Aorta (tissue), 5 donors: ENCODE results near the gene HIBCH. TPM values are rescaled to one million over a fixed set of nuclear protein-coding genes. Genes with fewer than 3 reads are reported as not detected.

Source experiments
- ATAC-seq: fragments of 200-7000 bp; cut with Tn5 transposase; one replicate; pipeline ENCODE4 v1.9.1; 2022; ENCODE audit warnings: moderate library complexity; ENCODE audit not compliant: low FRiP score
- DNase-seq, 2 donors: peaks; one replicate each; pipeline ENCODE4 v3.0.0-alpha.2; 2020
- H3K27ac ChIP-seq, 2 donors: one replicate each; pipeline ENCODE4 v1.5.1; 2013; ENCODE audit warnings: low read length in 2 of 2, mild to moderate bottlenecking in 2 of 2, moderate library complexity in 2 of 2, control low read depth in 1 of 2, inconsistent platforms in 1 of 2, low read depth in 1 of 2
- H3K27me3 ChIP-seq, 2 donors: one replicate each; pipeline ENCODE4 v1.6.1; 2013; ENCODE audit warnings: control low read depth in 1 of 2, low read length in 1 of 2, mild to moderate bottlenecking in 1 of 2, moderate library complexity in 1 of 2; ENCODE audit not compliant: insufficient read depth in 2 of 2, control insufficient read depth in 1 of 2
- H3K36me3 ChIP-seq, 2 donors: one replicate each; pipeline ENCODE4 v1.6.1; 2013; ENCODE audit warnings: control low read depth in 1 of 2, low read length in 1 of 2, mild to moderate bottlenecking in 1 of 2; ENCODE audit not compliant: insufficient read depth in 2 of 2, control insufficient read depth in 1 of 2
- H3K4me1 ChIP-seq, 2 donors: one replicate each; pipeline ENCODE4 v1.6.1; 2013; ENCODE audit warnings: low read length in 2 of 2, control low read depth in 1 of 2, mild to moderate bottlenecking in 1 of 2, moderate library complexity in 1 of 2; ENCODE audit not compliant: insufficient read depth in 2 of 2, control insufficient read depth in 1 of 2
- H3K4me3 ChIP-seq, 2 donors: one replicate each; pipeline ENCODE4 v1.5.1; 2013; ENCODE audit warnings: low read length in 2 of 2, control low read depth in 1 of 2, mild to moderate bottlenecking in 1 of 2
- H3K9me3 ChIP-seq: one replicate; pipeline ENCODE4 v1.6.1; 2013; ENCODE audit warnings: mild to moderate bottlenecking, low read length; ENCODE audit not compliant: control insufficient read depth
- WGBS, 2 donors: extraction: QIAGEN DNeasy Blood & Tissue Kit; methylation state at CpG; one replicate each; pipeline ENCODE4 v1.1.7; 2013; 5-methylcytosine and 5-hydroxymethylcytosine counted together
- intact Hi-C, 2 donors: fragments of 100-400 bp; cut with DNase I; formaldehyde crosslinking; loops; one replicate each; pipeline versions ENCODE4 v1.14.2 to v1.15.0; 2022
- long read RNA-seq, 2 donors: library from polyadenylated mRNA; unstranded; transcript quantifications; one replicate each; pipeline ENCODE4 v2.0.0, GENCODE V29; 2020 to 2021
- polyA plus RNA-seq, 2 donors: library from polyadenylated mRNA; stranded (reverse); fragments of 200-250 nt; gene quantifications; one replicate each; pipeline ENCODE4 v1.2.3, GENCODE V29; 2013
- total RNA-seq, 2 donors: library from RNA; stranded (reverse); fragmentation: NEBNext Ultra II Directional; extraction: Animal tissue kit (Norgen Biotek cat#: 25700); gene quantifications; one replicate each; pipeline ENCODE4 v1.2.1, GENCODE V29; 2021
- donor health status: healthy with polysubstance abuse.
- donor health status: Bipolar disorder and iron deficiency.
- donor health status: DM: no; HTN: no; CAD: no.
- donor health status: DM: no; HTN: no; CAD: no.
- donor health status: DM: yes; HTN: yes; CAD: no.

Gene HIBCH, protein sequence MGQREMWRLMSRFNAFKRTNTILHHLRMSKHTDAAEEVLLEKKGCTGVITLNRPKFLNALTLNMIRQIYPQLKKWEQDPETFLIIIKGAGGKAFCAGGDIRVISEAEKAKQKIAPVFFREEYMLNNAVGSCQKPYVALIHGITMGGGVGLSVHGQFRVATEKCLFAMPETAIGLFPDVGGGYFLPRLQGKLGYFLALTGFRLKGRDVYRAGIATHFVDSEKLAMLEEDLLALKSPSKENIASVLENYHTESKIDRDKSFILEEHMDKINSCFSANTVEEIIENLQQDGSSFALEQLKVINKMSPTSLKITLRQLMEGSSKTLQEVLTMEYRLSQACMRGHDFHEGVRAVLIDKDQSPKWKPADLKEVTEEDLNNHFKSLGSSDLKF
- total RNA-seq (10 to 100 TPM; 50.1 to 51.5 TPM), polyA plus RNA-seq (10 to 100 TPM; 28.9 to 34.6 TPM)
- long read RNA-seq, donor 1, transcript HIBCH-201 (14 exons, 1,939 nt): major isoform, 121 of 206 reads
- long read RNA-seq, donor 1, partial matches to known transcripts: 22 of 206 reads
- long read RNA-seq, donor 1, other reads (novel, unspliced or antisense): 60 of 206 reads
- long read RNA-seq, donor 2, transcript HIBCH-201 (14 exons, 1,939 nt): major isoform, 15 of 39 reads
- long read RNA-seq, donor 2, partial matches to known transcripts: 4 of 39 reads
- long read RNA-seq, donor 2, other reads (novel, unspliced or antisense): 19 of 39 reads

DNA sequence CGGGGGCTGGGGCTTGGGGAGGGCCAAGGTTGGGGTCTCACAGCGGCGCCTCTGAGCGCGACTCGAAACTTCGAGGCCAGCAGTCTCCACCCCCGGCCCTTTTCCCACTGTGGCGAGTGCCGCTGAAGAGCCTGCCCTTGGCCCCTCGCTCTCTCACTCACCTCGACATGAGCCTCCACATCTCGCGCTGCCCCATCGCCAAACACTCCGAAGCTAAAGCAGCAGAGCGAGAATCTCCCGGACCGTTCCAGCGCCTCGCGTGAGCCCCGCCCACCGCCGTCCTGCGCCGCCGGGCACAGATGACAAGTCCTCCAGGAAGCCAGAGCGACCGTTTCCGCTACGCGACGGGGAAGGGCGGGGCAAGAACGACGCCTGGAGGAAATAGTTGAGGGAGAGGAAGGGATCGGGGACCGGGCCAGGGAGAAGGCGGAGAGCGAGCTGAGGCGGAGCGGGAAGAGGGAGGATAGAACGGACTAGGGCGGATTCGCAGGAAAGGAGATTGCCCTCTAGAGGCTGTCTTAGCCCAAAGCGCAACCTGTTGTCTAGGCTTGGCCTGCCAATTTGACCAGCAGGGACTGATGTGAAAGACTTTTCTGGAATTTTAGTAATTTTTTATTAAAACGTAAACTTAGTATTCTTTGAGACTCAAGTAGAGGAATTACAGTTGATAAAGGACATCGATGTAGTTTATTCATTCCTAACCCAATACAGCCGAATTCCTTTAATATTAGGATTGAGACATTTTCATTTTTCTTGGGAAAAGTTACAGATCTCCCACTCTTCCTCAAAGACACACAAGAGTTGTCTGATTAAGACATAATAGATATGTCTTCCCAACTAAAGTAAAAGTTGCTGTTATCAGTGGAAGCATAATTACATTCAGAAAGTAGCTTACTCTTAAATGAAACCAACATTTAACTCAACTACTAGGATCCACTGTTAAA, at the start of gene HIBCH:
HIBCH (minus strand) TSS at position 272 of the 944 bp plus-strand sequence; CDS start at position 196, 76 bp downstream.
- intact Hi-C loops: loop anchor here in 1 of 2 donors (5.0 kb wide), 2 partner anchors 38 to 53 kb away; no protein-coding TSS in a partner anchor
- no peaks in the 10 kb centered on the region for H3K36me3 ChIP-seq
- peak within 1 kb of the TSS; percentile 83 to 93 for H3K27ac ChIP-seq
- WGBS, 2 donors: 0% methylated on average over 45 to 50 of the region's 50 CpGs
- H3K4me3 ChIP-seq: peak within 1 kb of the TSS; percentile 67 to 87
- peak; percentile 99 to 100 for DNase-seq
- peaks cover 0 to 4% of the 10 kb centered on the region in 2 donors for H3K4me1 ChIP-seq
- ATAC-seq: peak; percentile 98
- H3K9me3 ChIP-seq: no peaks in the 10 kb centered on the region
- H3K27me3 ChIP-seq: no peaks in the 10 kb centered on the region

DNA sequence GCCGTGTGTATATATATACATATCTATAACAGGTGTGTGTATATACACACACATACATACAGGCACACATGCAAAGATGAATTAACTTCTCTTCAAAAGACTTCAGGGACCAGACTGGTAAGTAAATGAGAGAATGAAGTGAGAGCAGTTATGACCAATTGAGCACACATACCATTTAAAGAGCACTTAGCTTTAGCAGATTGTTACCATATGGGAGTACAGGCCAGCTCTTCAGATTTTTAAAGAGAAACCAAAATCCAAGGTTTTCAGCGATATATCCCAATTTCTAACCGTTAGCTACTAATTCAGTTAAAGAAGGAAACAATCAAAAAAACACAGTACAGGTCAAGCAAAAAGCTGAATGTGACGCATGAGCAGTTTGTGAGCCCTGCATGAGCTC, 47.5 kb upstream of the HIBCH start:
- Histone ChIP-seq H3K27me3 (no peaks in the 10 kb centered on the region), H3K9me3 (no peaks in the 10 kb centered on the region), H3K27ac (no peak overlapping the region), H3K36me3 (peaks cover 5 to 6% of the 10 kb centered on the region in 2 donors), H3K4me1 (peaks cover 0 to 1% of the 10 kb centered on the region in 2 donors), H3K4me3 (no peak overlapping the region)
- 96 to 97% methylated on average over 4 of the region's 4 CpGs for WGBS, 2 donors
- DNase-seq (no peak), ATAC-seq (no peak)
- intact Hi-C loops: no loop called here

DNA sequence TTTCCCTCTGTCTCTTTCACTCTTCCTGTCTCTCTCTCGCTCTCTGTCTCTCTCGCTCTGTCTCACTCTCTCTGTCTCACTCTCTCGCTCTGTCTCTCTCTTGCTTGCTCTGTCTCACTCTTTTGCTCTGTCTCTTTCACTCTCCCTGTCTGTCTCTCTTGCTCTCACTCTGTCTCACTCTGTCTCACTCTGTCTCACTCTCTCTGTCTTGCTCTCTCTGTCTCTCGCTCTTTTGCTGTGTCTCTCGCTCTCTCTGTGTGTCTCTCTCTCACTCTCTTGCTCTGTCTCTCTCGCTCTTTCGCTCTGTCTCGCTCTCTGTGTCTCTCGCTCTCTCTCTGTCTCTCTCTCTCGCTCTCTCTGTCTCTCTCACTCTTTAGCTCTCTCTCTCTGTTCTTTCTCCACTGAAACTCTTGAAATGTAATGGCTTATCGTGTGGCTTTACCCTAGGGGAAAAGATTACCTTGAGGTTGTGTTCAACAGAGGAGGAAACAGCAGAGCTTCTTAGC, 46.7 kb upstream of the HIBCH start:
- Histone ChIP-seq H3K27ac (no peak overlapping the region), H3K27me3 (no peaks in the 10 kb centered on the region), H3K4me3 (no peak overlapping the region), H3K9me3 (no peaks in the 10 kb centered on the region), H3K4me1 (peaks cover 0 to 1% of the 10 kb centered on the region in 2 donors), H3K36me3 (peaks cover 5 to 6% of the 10 kb centered on the region in 2 donors)
- intact Hi-C loops: no loop called here
- ATAC-seq (no peak), DNase-seq (no peak)
- 87 to 90% methylated on average over 11 of the region's 11 CpGs for WGBS, 2 donors

DNA sequence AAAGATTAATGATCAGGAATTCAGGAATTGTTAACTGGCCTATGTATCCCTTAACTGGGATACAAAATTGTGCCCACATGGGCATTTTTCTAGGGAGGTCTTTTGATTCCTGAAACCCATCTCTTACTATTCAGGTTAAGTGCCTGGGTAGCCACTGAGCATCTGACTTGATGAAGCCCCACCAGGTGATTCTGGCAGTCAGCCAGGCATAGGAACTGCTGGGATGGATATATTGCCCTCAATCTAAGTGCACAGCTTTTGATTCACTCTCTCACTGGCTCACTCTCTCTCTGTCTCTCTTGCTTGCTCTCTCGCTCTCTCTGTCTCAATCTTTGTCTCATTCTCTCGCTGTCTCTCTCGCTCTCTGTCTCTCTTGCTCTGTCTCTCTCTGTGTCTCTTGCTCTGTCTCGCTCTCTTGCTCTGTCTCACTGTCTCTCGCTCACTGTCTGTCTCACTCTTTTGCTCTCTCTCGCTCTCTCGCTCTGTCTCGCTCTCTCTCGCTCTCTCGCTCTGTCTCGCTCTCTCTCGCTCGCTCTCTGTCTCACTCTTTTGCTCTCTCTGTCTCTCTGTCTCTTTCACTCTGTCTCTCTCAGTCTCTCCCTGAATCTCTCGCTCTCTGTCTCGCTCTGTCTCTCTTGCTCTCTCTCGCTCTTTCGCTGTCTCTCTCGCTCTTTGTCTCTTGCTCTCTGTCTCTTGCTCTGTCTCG, 46.0 kb upstream of the HIBCH start:
- Histone ChIP-seq H3K9me3 (no peaks in the 10 kb centered on the region), H3K36me3 (peaks cover 5 to 6% of the 10 kb centered on the region in 2 donors), H3K4me3 (no peak overlapping the region), H3K27me3 (no peaks in the 10 kb centered on the region), H3K4me1 (peaks cover 0 to 1% of the 10 kb centered on the region in 2 donors), H3K27ac (no peak overlapping the region)
- 87 to 94% methylated on average over 19 of the region's 19 CpGs for WGBS, 2 donors
- DNase-seq (no peak), ATAC-seq (no peak)
- intact Hi-C loops: no loop called here

DNA sequence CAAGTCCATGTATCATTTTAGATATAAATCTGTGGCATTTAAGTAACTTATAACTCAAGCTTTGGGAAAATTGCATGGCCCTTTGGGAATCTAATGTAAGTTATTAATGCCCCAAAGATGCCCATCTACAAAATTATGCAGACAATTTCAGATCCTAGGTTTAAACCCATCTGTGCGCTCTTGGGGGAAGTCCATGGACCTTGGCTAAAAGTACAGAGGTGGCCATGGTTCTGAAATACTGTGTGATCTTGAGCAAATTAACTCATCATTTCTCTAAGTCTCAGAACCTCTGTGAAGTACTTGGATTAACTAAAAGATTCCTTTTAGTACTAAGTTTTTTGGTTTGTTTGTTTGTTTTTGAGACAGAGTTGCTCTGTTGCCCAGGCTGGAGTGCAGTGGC, 43.3 kb upstream of the HIBCH start:
- Histone ChIP-seq H3K4me3 (no peak overlapping the region), H3K27ac (no peak overlapping the region), H3K36me3 (peaks cover 2 to 6% of the 10 kb centered on the region in 2 donors), H3K9me3 (no peaks in the 10 kb centered on the region), H3K27me3 (no peaks in the 10 kb centered on the region), H3K4me1 (peaks cover 0 to 1% of the 10 kb centered on the region in 2 donors)
- no peak for DNase-seq
- 97 to 100% methylated on average over 1 of the region's 1 CpG for WGBS, 2 donors
- no peak for ATAC-seq
- intact Hi-C loops: no loop called here

DNA sequence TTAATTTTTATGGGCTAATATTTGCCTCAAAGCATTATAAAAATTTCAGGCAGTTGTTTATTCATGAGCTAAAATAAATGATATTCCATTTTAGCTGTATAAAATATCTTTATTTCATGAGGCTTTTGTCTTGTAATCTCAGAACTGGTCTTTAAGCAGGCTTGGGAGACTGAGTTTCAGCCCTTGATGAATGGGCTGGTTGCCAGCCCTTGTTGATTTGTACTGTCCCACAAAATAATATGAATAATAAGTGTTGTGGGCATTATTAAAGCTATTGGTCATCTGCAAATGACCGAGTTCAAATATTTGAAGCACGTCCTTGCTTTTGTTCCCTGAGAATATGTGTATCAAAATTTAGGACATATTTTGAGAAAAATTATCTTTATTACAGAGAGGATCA, 41.9 kb upstream of the HIBCH start:
- intact Hi-C loops: no loop called here
- Histone ChIP-seq H3K27me3 (no peaks in the 10 kb centered on the region), H3K9me3 (no peaks in the 10 kb centered on the region), H3K4me1 (no peaks in the 10 kb centered on the region), H3K27ac (no peak overlapping the region), H3K36me3 (peaks cover 0 to 5% of the 10 kb centered on the region in 2 donors), H3K4me3 (no peak overlapping the region)
- DNase-seq (no peak), ATAC-seq (no peak)
- WGBS, 2 donors: 45 to 69% methylated on average over 2 of the region's 2 CpGs

DNA sequence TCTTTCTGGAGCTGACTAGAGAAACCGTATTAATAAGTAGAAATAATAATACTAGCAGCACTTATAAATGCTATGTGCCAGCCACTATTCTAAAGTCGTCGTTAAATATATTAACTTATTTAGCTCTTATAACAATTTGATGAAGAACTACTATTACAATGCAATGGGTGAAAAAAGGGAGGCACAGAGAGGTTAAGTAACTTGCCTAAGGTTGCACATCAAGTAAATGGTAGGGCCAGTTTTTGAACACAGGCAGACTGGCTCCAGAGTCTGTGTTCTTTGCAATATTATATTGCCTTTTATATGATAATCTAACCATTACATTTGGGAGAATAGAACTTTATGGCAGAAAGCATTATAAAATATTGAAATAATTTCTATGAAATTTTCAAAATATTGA, 41.3 kb upstream of the HIBCH start:
- no peaks in the 10 kb centered on the region for H3K27me3 ChIP-seq
- no peak overlapping the region for H3K27ac ChIP-seq

DNA sequence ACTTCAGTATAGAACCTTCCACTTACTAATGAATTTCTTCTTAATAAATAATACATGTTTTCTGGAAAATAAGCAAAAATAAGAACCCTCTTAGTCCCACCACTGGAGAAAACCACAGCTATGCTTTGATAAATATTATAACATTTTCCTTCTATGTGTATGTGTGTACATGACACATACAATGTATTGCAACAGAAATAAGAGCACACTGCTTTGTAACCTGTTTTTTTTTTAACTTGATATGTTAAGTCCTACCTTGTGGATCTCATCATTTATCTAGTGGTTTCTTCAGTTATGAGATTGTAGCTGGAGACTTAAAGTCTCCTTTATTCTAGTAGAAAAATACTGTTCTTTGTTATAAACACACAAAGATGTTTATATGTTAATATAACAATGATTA, 40.9 kb upstream of the HIBCH start:
- Histone ChIP-seq H3K27me3 (no peaks in the 10 kb centered on the region), H3K4me1 (no peaks in the 10 kb centered on the region), H3K4me3 (no peak overlapping the region), H3K36me3 (peaks cover 0 to 1% of the 10 kb centered on the region in 2 donors), H3K9me3 (no peaks in the 10 kb centered on the region), H3K27ac (no peak overlapping the region)
- intact Hi-C loops: no loop called here
- DNase-seq (no peak), ATAC-seq (no peak)

More for the DNA sequence above, 41.3 kb upstream of the HIBCH start:
- peaks cover 0 to 1% of the 10 kb centered on the region in 2 donors for H3K36me3 ChIP-seq
- no peak overlapping the region for H3K4me3 ChIP-seq
- no peaks in the 10 kb centered on the region for H3K9me3 ChIP-seq
- H3K4me1 ChIP-seq: no peaks in the 10 kb centered on the region
- WGBS, 2 donors: 92 to 94% methylated on average over 3 of the region's 3 CpGs
- ATAC-seq (no peak), DNase-seq (no peak)
- intact Hi-C loops: no loop called here
